RKO (cell line): ENCODE measurements around the gene PTER.
A peak's percentile ranks its signal among the peaks of the same experiment; 100 is the strongest.

Source experiments
- DNase-seq: peaks from one replicate; pipeline ENCODE4 v3.0.0-alpha.2; 2016; ENCODE audit warnings: low spot score

The PTER gene

GRCh38 chr10:16470747-16471146 is 33.9 kb downstream of the PTER start:
- DNase-seq = no peak

- no peak for DNase-seq
Measured at GRCh38 chr10:16472828-16473227, 36.0 kb downstream of the PTER start.

GRCh38 chr10:16477757-16478156 is 40.9 kb downstream of the PTER start:
- DNase-seq = no peak

DNA sequence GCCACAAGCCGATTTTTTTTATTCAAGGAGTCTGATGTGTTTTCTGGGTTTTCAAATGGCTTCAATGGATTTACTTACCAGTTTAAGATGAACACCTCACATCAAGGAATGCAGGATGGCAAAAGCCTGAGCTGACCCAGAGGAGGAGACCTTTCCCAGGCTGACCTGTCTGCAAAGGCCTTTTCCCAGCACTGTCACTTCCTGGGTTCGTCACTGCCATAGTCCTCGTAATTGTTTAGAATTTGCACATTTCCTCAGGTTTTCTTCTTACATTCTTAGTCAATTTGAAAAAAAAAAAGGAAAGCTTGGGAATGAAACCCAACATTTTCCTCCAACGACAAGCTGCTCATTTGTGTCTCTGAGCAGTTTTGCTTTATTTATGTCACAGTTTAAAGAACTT is 42.0 kb downstream of the PTER start:
- DNase-seq = no peak

- no peak for DNase-seq
Measured at GRCh38 chr10:16481052-16481728, 44.4 kb downstream of the PTER start.

DNA sequence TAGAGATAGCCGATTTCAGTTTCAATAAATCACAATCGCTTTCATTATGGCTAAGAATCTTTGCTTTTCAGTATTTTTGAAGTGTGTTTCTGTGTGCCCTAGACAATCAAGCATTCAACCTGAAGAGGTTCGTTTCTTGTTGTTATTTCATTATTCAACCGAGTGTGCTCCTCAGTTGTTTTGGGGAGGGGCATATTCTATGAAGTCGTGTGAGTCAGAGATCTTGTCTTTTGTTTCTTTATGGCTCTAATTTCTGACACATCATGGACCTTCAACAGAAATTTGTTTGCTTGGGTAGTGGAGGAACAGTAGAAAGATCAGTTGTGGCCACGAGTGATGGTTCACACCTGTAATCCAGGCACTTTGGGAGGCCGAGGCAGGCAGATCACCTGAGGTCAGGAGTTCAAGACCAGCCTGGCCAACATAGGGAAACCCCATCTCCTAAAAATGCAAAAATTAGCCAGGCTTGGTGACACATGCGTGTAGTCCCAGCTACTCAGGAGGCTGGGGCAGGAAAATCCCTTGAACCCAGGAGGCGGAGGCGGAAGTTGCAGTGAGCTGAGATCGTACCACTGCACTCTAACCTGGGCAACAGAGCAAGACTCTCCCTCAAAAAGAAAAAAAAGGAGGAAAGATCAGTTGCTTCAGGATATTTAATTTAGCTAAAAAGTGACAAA is 46.6 kb downstream of the PTER start:
- DNase-seq = no peak

GRCh38 chr10:16490511-16490910 is 53.7 kb downstream of the PTER start:
- no peak for DNase-seq

DNA sequence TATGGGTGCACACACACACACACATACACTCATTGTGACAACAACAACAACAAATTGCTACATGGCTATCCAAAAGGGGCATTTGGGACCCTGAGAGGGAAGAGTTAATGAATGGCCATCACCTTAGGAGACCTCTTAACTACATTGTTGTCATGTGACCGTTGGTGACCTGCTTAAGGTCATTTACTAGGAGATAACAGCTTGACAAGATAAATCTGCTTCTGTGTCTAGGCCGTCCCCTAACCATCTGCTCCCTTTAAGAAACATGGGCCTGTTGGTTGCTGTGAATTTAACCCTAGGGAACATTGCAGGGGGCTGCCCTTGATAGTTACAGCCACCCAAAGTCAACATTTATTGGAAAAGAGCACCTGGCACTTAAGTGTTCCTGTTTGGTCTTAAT is 55.1 kb downstream of the PTER start:
- DNase-seq = no peak

DNA sequence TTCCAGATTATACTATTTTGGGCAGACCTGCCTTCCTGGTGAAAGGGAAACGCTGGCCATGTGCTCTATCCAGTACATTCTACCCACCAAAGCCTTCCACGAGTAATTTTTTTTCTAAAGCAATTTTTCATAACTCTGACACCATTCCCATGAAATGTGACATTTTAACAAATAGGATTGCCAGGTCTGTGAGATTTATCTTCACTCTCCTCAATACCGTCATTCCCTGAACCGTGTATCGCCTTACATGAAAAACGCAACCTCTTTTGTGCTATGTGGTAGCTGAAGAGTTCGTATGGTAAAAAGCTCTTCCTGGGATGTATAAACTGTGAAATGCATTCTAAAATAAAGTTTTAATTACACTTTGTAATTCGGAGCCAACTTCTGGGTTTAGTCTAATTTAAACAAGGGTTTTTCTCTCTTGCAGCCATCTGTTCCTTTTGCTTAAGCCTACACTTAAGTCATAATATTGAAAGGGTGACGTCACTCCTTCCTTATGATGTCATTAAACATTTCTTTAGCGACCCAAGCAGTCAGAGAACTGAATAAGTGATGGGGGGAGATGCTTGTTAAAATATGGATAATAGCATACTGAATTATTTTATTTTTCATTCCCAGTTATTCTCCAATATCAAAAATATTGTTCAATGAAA is 57.2 kb downstream of the PTER start:
- DNase-seq = no peak

- DNase-seq = no peak
Measured at GRCh38 chr10:16497911-16498310, 61.1 kb downstream of the PTER start.

DNA sequence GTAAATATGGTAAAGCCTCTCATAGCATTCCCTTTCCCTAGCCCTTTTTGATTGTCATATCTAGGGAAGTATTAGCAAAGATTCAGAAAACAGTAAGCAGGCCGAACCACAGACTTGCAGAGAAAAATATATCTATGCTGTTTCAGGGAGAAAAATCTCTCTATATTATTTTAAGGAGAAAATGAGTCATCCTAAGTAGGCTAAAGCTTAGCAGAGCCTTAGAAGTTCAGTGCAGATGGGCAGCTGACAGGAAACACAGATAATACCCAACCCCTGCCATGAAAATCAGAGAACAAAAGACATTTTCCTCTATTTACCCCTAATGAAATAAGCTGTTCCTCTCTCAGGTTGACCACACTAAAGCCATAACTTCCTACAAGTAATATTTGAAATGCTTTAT is 68.4 kb downstream of the PTER start:
- no peak for DNase-seq

DNA sequence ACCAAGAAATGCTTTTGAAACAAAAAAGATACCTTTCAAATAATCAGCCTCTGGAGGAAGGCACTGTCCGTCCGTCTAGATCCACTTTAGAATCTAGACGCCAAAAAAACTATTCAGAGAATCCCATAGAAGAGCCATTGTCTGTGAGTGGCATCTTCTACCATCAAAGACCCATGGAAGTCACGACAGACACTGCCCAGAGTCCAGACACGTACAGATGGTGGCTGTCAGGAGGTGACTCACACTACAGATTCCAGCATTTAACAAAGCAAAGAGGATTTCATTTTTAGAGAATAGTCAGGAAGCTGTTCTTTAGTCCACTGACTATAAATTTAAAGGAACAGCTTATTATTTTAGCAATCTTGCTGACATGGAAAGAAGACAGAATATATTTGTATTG is 73.2 kb downstream of the PTER start:
- DNase-seq = no peak

GRCh38 chr10:16510843-16511242 is 74.0 kb downstream of the PTER start:
- no peak for DNase-seq

DNA sequence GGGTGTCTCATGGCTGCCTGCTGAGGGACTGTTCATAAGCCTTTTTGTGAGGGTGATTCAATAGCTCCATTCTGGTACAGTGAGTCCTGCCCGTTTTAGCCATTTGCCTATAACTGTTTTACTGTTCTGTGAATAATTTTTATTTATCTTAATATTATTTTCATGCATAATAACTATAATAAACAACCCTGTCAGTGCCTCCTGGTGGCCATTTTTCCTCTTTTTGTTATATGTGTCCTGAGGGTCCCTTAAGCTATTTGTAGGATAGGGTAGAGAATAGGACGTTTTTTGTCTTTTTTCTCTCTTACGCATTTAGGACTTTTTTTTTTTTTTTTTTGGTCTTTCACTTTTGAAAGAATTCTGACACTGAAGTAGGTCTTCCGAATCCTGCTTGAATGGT is 82.0 kb downstream of the PTER start:
- DNase-seq = no peak

GRCh38 chr10:16519250-16519907 is 82.6 kb downstream of the PTER start:
- no peak for DNase-seq

DNA sequence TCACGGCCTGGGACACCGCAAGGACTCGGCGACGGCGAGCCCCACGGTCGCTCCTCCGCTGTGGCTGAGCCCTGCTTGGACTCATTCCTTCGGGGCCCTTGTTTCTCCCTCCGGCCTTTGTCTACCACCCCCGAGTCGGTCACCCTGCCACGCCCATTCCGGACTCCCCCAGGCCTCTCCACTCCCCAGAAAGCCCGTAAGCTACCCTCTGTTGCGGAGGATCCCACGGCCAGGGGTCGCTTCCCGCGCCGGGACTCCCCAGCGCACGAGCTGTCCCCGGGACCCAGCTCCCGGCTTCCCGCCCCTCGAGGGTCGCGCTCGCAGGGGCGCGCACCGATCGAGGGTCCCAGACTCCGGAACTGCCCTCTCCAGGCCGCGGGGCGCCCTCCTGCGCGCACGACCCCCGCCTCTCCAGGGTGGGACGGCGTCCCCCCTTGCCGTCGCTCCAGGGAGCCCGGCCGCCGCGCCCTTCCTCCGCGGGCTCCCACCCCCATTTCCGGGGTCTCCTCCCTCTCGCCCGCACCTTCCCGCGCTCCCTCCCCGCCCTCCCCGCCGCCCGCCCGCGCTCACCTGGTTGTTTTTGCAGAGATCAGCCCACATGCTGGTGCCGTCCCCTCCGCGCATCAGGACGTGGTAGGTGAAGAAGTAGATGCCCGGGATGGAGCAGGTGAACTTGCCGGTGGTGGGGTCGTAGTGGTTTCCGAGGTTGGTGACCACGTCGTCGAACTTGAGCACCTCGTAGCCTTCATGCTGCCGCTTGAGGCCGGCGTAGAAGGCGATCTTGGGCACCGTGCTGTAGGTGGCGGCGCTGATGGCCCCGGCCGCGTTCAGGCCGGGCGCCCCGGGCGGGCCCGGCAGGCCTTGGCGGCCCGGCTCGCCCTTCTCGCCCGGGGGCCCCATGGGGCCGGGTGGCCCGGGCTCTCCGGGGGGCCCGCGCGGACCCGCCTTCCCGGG is 83.4 kb downstream of the PTER start:
- no peak for DNase-seq

DNA sequence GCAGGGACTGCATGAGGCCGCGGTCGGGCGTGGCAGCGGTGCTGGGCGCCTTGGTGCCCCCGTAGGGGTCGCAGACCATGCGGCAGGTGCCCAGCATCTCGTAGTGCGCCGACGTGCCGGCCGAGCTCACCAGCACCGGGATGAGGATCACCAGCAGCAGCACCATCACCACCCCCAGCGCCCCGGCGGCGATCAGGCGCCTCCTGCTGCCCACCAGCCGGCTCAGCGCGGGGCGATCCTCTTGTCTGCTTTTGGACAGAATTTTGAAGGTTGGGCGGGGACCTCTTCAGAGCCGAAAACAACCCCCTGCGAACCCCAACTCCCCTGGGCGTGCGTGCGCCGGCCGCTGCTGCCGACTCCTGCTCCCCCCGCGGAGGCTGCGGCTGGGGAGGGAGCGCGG is 84.1 kb downstream of the PTER start:
- no peak for DNase-seq

DNA sequence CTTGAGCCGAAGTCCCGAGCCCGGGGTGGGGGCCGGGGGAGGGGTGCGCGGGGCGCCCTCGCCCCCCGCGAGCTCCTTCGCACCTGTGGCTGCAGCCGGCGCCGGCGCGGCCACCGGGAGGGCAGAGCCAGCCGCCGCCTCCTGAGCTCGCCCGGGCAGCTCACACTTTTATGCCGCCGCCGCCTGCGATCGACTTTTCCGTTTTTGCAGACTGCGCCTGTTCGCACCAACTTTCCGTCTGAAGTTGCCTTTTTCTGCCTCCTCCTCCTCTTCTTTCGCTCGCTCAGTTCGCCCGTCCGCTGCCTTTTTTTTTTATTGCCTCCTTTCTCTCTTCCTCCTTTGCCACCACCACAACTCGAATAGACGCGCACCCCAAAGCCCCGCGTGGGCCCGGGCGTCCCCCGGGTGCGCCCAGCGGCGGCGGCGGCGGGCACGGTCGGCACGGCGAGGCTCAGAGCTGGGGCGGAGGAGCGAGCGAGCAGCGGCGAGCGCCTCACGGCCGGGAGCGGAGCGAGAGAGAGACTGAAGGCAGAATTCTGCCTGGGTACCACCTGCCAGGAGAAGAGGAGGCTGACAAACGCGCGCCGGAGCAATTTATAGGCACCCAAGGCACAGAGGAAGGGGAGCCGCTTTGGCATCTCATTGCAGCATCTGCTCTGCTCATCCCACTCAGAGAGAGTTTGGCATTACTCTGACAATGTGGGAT is 84.7 kb downstream of the PTER start, which contains the start of gene C1QL3:
Gene C1QL3, minus strand, starts transcription at position 569 of the 706 bp plus-strand sequence. CDS start 814 bp downstream, outside the sequence.
- no peak for DNase-seq

DNA sequence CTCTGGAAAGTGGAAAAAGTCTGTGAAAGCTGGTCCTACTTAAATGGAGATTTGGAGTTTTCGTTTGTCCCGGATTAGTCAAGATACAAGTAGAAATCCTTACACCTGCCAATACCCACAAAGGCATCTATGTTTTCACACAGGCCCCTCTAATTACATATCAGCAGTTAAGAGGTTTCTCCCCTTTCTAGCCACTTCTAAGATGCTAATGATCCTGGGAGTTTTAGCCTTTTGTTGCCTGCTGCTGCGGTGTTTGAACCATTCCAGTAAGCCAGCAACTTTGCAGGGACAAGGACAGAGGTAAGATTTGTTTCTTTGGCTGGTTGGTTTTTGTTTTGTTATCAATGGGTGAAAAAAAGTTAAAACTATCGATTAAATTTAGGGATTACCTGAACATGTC is 90.6 kb downstream of the PTER start:
- DNase-seq = no peak

DNA sequence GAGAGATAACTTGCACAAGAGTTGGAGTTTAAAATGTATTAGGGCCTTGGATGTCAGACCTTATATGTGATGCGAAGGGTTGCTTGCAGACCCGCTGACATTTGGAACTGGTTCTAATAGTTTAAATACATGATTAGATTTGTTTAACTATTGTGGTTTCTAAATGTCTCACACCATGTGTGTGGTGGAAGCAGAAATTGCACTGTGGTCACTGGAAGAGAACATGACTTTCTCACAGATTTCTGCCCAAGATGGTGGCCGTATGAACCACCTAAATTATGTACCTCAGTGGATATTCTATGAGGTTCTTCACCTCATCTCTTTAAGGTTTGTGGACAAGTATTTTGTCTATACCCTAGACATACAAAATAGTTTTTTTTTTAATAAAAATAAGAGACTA is 93.0 kb downstream of the PTER start:
- no peak for DNase-seq

GRCh38 chr10:16536155-16536554 is 99.3 kb downstream of the PTER start:
- DNase-seq = peak; percentile 10
